HEK293 (cell line): Measurements from ENCODE around the gene SLC12A3.

Experiments used
- CTCF ChIA-PET: fragments of 350-600 bp; formaldehyde crosslinking; extraction: SDS; loops from one replicate; lab custom pipeline; 2021; ENCODE audit warnings: antibody characterized with exemption; lab: Yijun Ruan, JAX
- POLR2A ChIA-PET: fragments of 300-600 bp; formaldehyde crosslinking; extraction: SDS; loops from one replicate; lab custom pipeline; 2020; ENCODE audit warnings: antibody characterized with exemption, inconsistent platforms; lab: Yijun Ruan, JAX
- H3K27ac ChIP-seq: fragments of 200-500 bp; sonication (Bioruptor generic); 2 replicates; pipeline ENCODE4 v1.5.1; 2014; ENCODE audit warnings: low read depth, low read length, control low read depth, inconsistent platforms; ENCODE audit errors: extremely low read depth
- H3K36me3 ChIP-seq, 2 experiments: fragments of 200-500 bp in 1 of 2; sonication (Bioruptor generic) in 1 of 2; 1 replicate in 1 of 2; 2 replicates in 1 of 2; pipeline ENCODE4 v1.5.1; 2014 to 2017; ENCODE audit warnings: inconsistent platforms in 2 of 2, low read length in 2 of 2; ENCODE audit not compliant: control insufficient read depth in 2 of 2, insufficient read depth in 1 of 2
- H3K4me1 ChIP-seq: fragments of 200-500 bp; sonication (Bioruptor generic); 2 replicates; pipeline ENCODE4 v1.5.1; 2014; ENCODE audit warnings: mild to moderate bottlenecking, low read length, inconsistent platforms; ENCODE audit not compliant: control insufficient read depth, insufficient read depth
- H3K4me3 ChIP-seq: 2 replicates; pipeline ENCODE4 v1.5.1; 2011; ENCODE audit warnings: low read depth, mild to moderate bottlenecking, control low read depth, low read length, moderate library complexity
- H3K9me3 ChIP-seq: fragments of 200-500 bp; sonication (Bioruptor generic); 2 replicates; pipeline ENCODE4 v1.5.1; 2014; ENCODE audit warnings: low read depth, low read length, inconsistent platforms; ENCODE audit not compliant: control insufficient read depth, insufficient read depth
- BCL11B ChIP-seq: fragments of 450-650 bp; formaldehyde crosslinking; IDR thresholded peaks from 2 replicates; pipeline ENCODE4 v1.5.1; 2016; ENCODE audit warnings: low read depth, missing biosample characterization, missing genetic modification characterization
- GFI1B ChIP-seq: fragments of 450-650 bp; formaldehyde crosslinking; IDR thresholded peaks from 2 replicates; pipeline ENCODE4 v1.5.1; 2016; ENCODE audit warnings: missing biosample characterization, missing genetic modification characterization
- PBX3 ChIP-seq: sonication (generic); formaldehyde crosslinking; IDR thresholded peaks from 2 replicates; pipeline ENCODE4 v1.8.1; 2022; ENCODE audit warnings: mild to moderate bottlenecking, moderate library complexity, missing genetic modification reagents
- PRDM4 ChIP-seq: fragments of 450-650 bp; formaldehyde crosslinking; IDR thresholded peaks from 2 replicates; pipeline ENCODE4 v1.5.1; 2017; ENCODE audit warnings: missing biosample characterization, missing genetic modification characterization
- RBAK ChIP-seq: fragments of 450-650 bp; formaldehyde crosslinking; IDR thresholded peaks from 2 replicates; pipeline ENCODE4 v1.5.1; 2016; ENCODE audit warnings: missing biosample characterization, missing genetic modification characterization
- TCF7L2 ChIP-seq: IDR thresholded peaks from 2 replicates; pipeline ENCODE4 v1.6.1; 2011; ENCODE audit warnings: low read depth, mild to moderate bottlenecking, inconsistent platforms, low read length, moderate library complexity, borderline replicate concordance
- TRIM28 ChIP-seq: IDR thresholded peaks from 2 replicates; pipeline ENCODE4 v1.6.1; 2011; ENCODE audit warnings: low read length, control low read depth, borderline replicate concordance
- ZBTB17 ChIP-seq: fragments of 450-650 bp; formaldehyde crosslinking; IDR thresholded peaks from 2 replicates; pipeline ENCODE4 v1.5.1; 2016; ENCODE audit warnings: missing biosample characterization, missing genetic modification characterization
- ZBTB6 ChIP-seq: fragments of 450-650 bp; formaldehyde crosslinking; IDR thresholded peaks from 2 replicates; pipeline ENCODE4 v1.5.1; 2017; ENCODE audit warnings: missing biosample characterization, missing genetic modification characterization
- ZNF138 ChIP-seq: fragments of 450-650 bp; formaldehyde crosslinking; IDR thresholded peaks from 2 replicates; pipeline ENCODE4 v1.5.1; 2016; ENCODE audit warnings: missing biosample characterization, missing genetic modification characterization, borderline replicate concordance
- ZNF140 ChIP-seq: fragments of 450-650 bp; formaldehyde crosslinking; IDR thresholded peaks from 2 replicates; pipeline ENCODE4 v1.5.1; 2016; ENCODE audit warnings: missing biosample characterization, missing genetic modification characterization
- ZNF174 ChIP-seq: fragments of 450-650 bp; formaldehyde crosslinking; IDR thresholded peaks from 2 replicates; pipeline ENCODE4 v1.5.0; 2017; ENCODE audit warnings: missing biosample characterization, mild to moderate bottlenecking, missing genetic modification characterization
- ZNF184 ChIP-seq: fragments of 450-650 bp; IDR thresholded peaks from 2 replicates; pipeline ENCODE4 v1.5.1; 2018; ENCODE audit warnings: missing biosample characterization, mild to moderate bottlenecking, missing genetic modification characterization
- ZNF2 ChIP-seq: fragments of 450-650 bp; formaldehyde crosslinking; IDR thresholded peaks from 2 replicates; pipeline ENCODE4 v1.5.1; 2016; ENCODE audit warnings: missing biosample characterization, missing genetic modification characterization
- ZNF202 ChIP-seq: fragments of 450-650 bp; formaldehyde crosslinking; IDR thresholded peaks from 2 replicates; pipeline ENCODE4 v1.5.1; 2016; ENCODE audit warnings: missing biosample characterization, missing genetic modification characterization, borderline replicate concordance
- ZNF211 ChIP-seq: fragments of 450-650 bp; formaldehyde crosslinking; IDR thresholded peaks from 2 replicates; pipeline ENCODE4 v1.5.1; 2016; ENCODE audit warnings: low read depth, missing biosample characterization, missing genetic modification characterization
- ZNF239 ChIP-seq: fragments of 450-650 bp; formaldehyde crosslinking; IDR thresholded peaks from 2 replicates; pipeline ENCODE4 v1.5.1; 2016; ENCODE audit warnings: missing biosample characterization, missing genetic modification characterization
- ZNF248 ChIP-seq: fragments of 450-650 bp; formaldehyde crosslinking; IDR thresholded peaks from 2 replicates; pipeline ENCODE4 v1.5.1; 2017; ENCODE audit warnings: missing biosample characterization, missing genetic modification characterization
- ZNF274 ChIP-seq, 2 experiments: fragments of 200-500 bp in 1 of 2; fragments of 450-650 bp in 1 of 2; sonication (Bioruptor generic) in 1 of 2; formaldehyde crosslinking in 1 of 2; IDR thresholded peaks; 2 replicates each; pipeline versions ENCODE4 v1.5.1 to v1.6.1; 2014 to 2016; ENCODE audit warnings: borderline replicate concordance in 1 of 2, inconsistent platforms in 1 of 2, low read length in 1 of 2, missing biosample characterization in 1 of 2, missing genetic modification characterization in 1 of 2
- ZNF501 ChIP-seq: fragments of 450-650 bp; formaldehyde crosslinking; IDR thresholded peaks from 2 replicates; pipeline ENCODE4 v1.5.1; 2016; ENCODE audit warnings: missing biosample characterization, missing genetic modification characterization
- ZNF544 ChIP-seq: fragments of 450-650 bp; formaldehyde crosslinking; IDR thresholded peaks from 2 replicates; pipeline ENCODE4 v1.5.0; 2017; ENCODE audit warnings: missing biosample characterization, missing genetic modification characterization
- ZNF549 ChIP-seq: fragments of 450-650 bp; IDR thresholded peaks from 2 replicates; pipeline ENCODE4 v1.5.1; 2018; ENCODE audit warnings: missing biosample characterization, missing genetic modification characterization, mild to moderate bottlenecking, inconsistent platforms, moderate library complexity
- ZNF610 ChIP-seq: fragments of 450-650 bp; formaldehyde crosslinking; IDR thresholded peaks from 2 replicates; pipeline ENCODE4 v1.5.1; 2016; ENCODE audit warnings: missing biosample characterization, missing genetic modification characterization, borderline replicate concordance
- ZNF639 ChIP-seq: fragments of 450-650 bp; formaldehyde crosslinking; IDR thresholded peaks from 2 replicates; pipeline ENCODE4 v1.5.1; 2016; ENCODE audit warnings: missing biosample characterization, missing genetic modification characterization
- ZNF707 ChIP-seq: fragments of 450-650 bp; formaldehyde crosslinking; IDR thresholded peaks from 2 replicates; pipeline ENCODE4 v1.5.1; 2016; ENCODE audit warnings: missing biosample characterization, missing genetic modification characterization
- ZSCAN4 ChIP-seq: fragments of 450-650 bp; formaldehyde crosslinking; IDR thresholded peaks from 2 replicates; pipeline ENCODE4 v1.5.1; 2017; ENCODE audit warnings: missing biosample characterization, missing genetic modification characterization

The SLC12A3 gene

GRCh38 chr16:56910654-56911539, 45.9 kb downstream of the SLC12A3 start:
- Histone ChIP-seq H3K27ac (no peak overlapping the region), H3K4me1 (no peaks in the 10 kb centered on the region), H3K4me3 (no peak overlapping the region), H3K36me3 (no peaks in the 10 kb centered on the region), H3K9me3 (no peaks in the 10 kb centered on the region)
- TF ChIP-seq ZNF248 (tag by site-specific recombination): no peak
- TF ChIP-seq BCL11B (tag by site-specific recombination): no peak
- no peak for TF ChIP-seq ZNF211 (tag by site-specific recombination)
- TF ChIP-seq ZNF707 (tag by site-specific recombination): no peak
- no peak for TF ChIP-seq ZNF2 (tag by site-specific recombination)
- no peak for TF ChIP-seq ZBTB6
- TF ChIP-seq ZNF239 (tag by site-specific recombination): no peak
- no peak for TF ChIP-seq ZNF138
- no peak for TF ChIP-seq ZBTB17 (tag by site-specific recombination)
- TF ChIP-seq GFI1B: no peak
- no peak for TF ChIP-seq ZSCAN4 (tag by site-specific recombination)
- no peak for TF ChIP-seq ZNF501 (tag by site-specific recombination)
- TF ChIP-seq ZNF549: no peak
- no peak for TF ChIP-seq ZNF274 (IDR thresholded peaks at IDR 0.05; ENCODE audit: low read length)
- TF ChIP-seq ZNF274 (tag by site-specific recombination; IDR thresholded peaks at IDR 0.05; ENCODE audit: borderline replicate concordance): no peak
- ChIA-PET POLR2A (interaction anchor here (1.9 kb wide), 1 partner anchor 21 kb away, joined by 4 read pairs; no protein-coding TSS in a partner anchor), CTCF (interaction anchor here (0.7 to 1.1 kb wide), 4 partner anchors 42 to 995 kb away, joined by 3 to 4 read pairs (median 3); no protein-coding TSS in a partner anchor)

GRCh38 chr16:56911771-56912571, 47.0 kb downstream of the SLC12A3 start:
- H3K4me1 ChIP-seq: no peaks in the 10 kb centered on the region
- no peaks in the 10 kb centered on the region for H3K9me3 ChIP-seq
- no peak overlapping the region for H3K27ac ChIP-seq
- H3K36me3 ChIP-seq: no peaks in the 10 kb centered on the region
- H3K4me3 ChIP-seq: no peak overlapping the region
- ChIA-PET CTCF (interaction anchor here (0.6 to 1.1 kb wide), 2 partner anchors 11 to 43 kb away, joined by 4 to 7 read pairs; no protein-coding TSS in a partner anchor), POLR2A (no interaction called here)
- TF ChIP-seq TRIM28: no peak
- no peak for TF ChIP-seq ZNF544 (tag by site-specific recombination)
- no peak for TF ChIP-seq TCF7L2
- TF ChIP-seq PRDM4 (tag by site-specific recombination): no peak
- no peak for TF ChIP-seq RBAK (tag by site-specific recombination)
- TF ChIP-seq ZNF174 (tag by site-specific recombination): no peak
- no peak for TF ChIP-seq ZNF202 (tag by site-specific recombination)
- TF ChIP-seq PBX3: no peak
- no peak for TF ChIP-seq ZNF140 (tag by site-specific recombination)
- TF ChIP-seq ZNF610 (tag by site-specific recombination): no peak
- TF ChIP-seq ZNF639: no peak
- TF ChIP-seq ZNF184: no peak
- no peak for TF ChIP-seq ZBTB17 (tag by site-specific recombination)
